Measurements from ENCODE around the gene FNDC10. TPM values are rescaled to one million over a fixed set of nuclear protein-coding genes. Genes with fewer than 3 reads are reported as not detected.

Gene FNDC10
- total RNA-seq, 1 experiment from 2014 or later: 30.4 TPM

DNA sequence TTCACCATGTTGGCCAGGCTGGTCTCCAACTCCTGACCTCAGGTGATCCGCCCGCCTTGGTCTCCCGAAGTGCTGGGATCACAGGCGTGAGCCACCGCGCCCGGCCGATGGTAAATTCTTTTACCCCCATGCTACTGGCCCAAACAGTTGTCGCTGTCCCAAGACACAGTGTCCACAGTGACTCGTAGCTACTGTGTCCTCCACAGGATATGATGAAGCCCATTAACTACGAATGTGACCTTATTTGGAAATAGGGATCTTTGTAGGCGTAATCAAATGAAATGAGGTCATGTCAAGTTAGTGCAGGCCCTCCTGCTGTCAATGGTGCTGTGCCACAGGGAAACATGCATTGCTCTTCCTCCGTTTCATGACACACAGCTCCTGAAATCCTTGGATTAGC is 8.5 kb downstream of the FNDC10 start:
- POLR2A ChIA-PET: no interaction called here
- ATAC-seq: no peak; the same call in 1 of the 2 replicates
- no peak overlapping the region for H3K4me3 Mint-ChIP-seq
- CTCF ChIA-PET: no interaction called here
- H3K4me1 Mint-ChIP-seq: no peaks in the 10 kb centered on the region
- no peak overlapping the region for H3K27ac Mint-ChIP-seq
- H3K27me3 Mint-ChIP-seq (ENCODE audit: low read depth): peaks cover 6% of the 10 kb centered on the region; the same call in 1 of the 2 replicates
- H3K36me3 Mint-ChIP-seq: no peaks in the 10 kb centered on the region
- H3K9me3 Mint-ChIP-seq: no peaks in the 10 kb centered on the region
- DNase-seq (ENCODE audit: low spot score): no peak
- TF ChIP-seq, protein P1, sequence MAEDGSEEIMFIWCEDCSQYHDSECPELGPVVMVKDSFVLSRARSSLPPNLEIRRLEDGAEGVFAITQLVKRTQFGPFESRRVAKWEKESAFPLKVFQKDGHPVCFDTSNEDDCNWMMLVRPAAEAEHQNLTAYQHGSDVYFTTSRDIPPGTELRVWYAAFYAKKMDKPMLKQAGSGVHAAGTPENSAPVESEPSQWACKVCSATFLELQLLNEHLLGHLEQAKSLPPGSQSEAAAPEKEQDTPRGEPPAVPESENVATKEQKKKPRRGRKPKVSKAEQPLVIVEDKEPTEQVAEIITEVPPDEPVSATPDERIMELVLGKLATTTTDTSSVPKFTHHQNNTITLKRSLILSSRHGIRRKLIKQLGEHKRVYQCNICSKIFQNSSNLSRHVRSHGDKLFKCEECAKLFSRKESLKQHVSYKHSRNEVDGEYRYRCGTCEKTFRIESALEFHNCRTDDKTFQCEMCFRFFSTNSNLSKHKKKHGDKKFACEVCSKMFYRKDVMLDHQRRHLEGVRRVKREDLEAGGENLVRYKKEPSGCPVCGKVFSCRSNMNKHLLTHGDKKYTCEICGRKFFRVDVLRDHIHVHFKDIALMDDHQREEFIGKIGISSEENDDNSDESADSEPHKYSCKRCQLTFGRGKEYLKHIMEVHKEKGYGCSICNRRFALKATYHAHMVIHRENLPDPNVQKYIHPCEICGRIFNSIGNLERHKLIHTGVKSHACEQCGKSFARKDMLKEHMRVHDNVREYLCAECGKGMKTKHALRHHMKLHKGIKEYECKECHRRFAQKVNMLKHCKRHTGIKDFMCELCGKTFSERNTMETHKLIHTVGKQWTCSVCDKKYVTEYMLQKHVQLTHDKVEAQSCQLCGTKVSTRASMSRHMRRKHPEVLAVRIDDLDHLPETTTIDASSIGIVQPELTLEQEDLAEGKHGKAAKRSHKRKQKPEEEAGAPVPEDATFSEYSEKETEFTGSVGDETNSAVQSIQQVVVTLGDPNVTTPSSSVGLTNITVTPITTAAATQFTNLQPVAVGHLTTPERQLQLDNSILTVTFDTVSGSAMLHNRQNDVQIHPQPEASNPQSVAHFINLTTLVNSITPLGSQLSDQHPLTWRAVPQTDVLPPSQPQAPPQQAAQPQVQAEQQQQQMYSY (CRISPR knock-in tag; IDR thresholded peaks at IDR 0.05): no peak

DNA sequence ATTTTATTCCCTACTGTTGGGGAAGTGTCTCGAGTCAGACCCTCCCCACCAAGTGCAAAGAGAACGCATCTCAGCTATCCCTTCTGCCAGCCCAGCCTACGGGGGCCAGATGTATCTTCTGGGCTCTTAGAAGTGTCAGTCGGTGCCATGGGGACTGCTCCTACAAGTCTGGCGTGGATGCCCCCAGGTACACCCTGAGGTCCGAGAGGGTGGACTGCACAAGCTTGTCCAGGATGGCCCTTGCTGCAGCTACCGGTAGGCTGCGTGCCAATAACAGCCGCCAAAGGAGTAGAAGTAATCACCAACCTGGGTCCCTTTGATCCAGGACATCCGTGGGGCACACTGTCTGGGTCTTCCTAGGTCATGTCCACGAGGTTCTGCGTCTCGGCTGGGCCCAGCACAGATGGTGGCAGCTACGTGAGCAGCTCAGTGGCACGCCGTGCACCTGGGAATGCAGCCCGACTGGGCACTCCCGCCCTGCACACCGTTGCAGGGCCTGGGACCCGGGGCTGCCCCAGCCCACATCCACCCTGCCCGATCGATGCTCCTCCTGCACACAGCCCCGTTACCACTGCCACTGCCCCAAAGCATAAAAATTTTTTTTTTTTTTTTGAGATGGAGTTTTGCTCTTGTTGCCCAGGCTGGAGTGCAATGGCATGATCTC is 16.5 kb downstream of the FNDC10 start:
- no peaks in the 10 kb centered on the region for H3K9me3 Mint-ChIP-seq
- TF ChIP-seq ZNF121 (CRISPR knock-in tag; IDR thresholded peaks at IDR 0.05) (no peak), EMX1 (CRISPR knock-in tag; IDR thresholded peaks at IDR 0.05) (no peak), ZNF138 (CRISPR knock-in tag; conservative IDR thresholded peaks at IDR 0.05) (no peak), IRF2 (CRISPR knock-in tag; IDR thresholded peaks at IDR 0.05; ENCODE audit: borderline replicate concordance, low read depth) (no peak), ZNF219 (CRISPR knock-in tag; IDR thresholded peaks at IDR 0.05; ENCODE audit: borderline replicate concordance) (no peak)
- TF ChIP-seq, protein P2, sequence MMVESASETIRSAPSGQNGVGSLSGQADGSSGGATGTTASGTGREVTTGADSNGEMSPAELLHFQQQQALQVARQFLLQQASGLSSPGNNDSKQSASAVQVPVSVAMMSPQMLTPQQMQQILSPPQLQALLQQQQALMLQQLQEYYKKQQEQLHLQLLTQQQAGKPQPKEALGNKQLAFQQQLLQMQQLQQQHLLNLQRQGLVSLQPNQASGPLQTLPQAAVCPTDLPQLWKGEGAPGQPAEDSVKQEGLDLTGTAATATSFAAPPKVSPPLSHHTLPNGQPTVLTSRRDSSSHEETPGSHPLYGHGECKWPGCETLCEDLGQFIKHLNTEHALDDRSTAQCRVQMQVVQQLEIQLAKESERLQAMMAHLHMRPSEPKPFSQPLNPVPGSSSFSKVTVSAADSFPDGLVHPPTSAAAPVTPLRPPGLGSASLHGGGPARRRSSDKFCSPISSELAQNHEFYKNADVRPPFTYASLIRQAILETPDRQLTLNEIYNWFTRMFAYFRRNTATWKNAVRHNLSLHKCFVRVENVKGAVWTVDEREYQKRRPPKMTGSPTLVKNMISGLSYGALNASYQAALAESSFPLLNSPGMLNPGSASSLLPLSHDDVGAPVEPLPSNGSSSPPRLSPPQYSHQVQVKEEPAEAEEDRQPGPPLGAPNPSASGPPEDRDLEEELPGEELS (CRISPR knock-in tag; IDR thresholded peaks at IDR 0.05): no peak
- TF ChIP-seq, protein P3, sequence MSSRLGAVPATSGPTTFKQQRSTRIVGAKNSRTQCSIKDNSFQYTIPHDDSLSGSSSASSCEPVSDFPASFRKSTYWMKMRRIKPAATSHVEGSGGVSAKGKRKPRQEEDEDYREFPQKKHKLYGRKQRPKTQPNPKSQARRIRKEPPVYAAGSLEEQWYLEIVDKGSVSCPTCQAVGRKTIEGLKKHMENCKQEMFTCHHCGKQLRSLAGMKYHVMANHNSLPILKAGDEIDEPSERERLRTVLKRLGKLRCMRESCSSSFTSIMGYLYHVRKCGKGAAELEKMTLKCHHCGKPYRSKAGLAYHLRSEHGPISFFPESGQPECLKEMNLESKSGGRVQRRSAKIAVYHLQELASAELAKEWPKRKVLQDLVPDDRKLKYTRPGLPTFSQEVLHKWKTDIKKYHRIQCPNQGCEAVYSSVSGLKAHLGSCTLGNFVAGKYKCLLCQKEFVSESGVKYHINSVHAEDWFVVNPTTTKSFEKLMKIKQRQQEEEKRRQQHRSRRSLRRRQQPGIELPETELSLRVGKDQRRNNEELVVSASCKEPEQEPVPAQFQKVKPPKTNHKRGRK (CRISPR knock-in tag; IDR thresholded peaks at IDR 0.05; ENCODE audit: borderline replicate concordance): no peak
- ChIA-PET POLR2A (no interaction called here), CTCF (interaction anchor here (0.6 kb wide), 1 partner anchor 176 kb away, joined by 3 read pairs; no protein-coding TSS in a partner anchor)
- H3K36me3 Mint-ChIP-seq: no peaks in the 10 kb centered on the region
- H3K4me1 Mint-ChIP-seq: no peaks in the 10 kb centered on the region
- H3K4me3 Mint-ChIP-seq: no peak overlapping the region
- no peak for ATAC-seq
- H3K27ac Mint-ChIP-seq: no peak overlapping the region
- DNase-seq (ENCODE audit: low spot score): no peak
- H3K27me3 Mint-ChIP-seq (ENCODE audit: low read depth): peaks cover 30% of the 10 kb centered on the region

DNA sequence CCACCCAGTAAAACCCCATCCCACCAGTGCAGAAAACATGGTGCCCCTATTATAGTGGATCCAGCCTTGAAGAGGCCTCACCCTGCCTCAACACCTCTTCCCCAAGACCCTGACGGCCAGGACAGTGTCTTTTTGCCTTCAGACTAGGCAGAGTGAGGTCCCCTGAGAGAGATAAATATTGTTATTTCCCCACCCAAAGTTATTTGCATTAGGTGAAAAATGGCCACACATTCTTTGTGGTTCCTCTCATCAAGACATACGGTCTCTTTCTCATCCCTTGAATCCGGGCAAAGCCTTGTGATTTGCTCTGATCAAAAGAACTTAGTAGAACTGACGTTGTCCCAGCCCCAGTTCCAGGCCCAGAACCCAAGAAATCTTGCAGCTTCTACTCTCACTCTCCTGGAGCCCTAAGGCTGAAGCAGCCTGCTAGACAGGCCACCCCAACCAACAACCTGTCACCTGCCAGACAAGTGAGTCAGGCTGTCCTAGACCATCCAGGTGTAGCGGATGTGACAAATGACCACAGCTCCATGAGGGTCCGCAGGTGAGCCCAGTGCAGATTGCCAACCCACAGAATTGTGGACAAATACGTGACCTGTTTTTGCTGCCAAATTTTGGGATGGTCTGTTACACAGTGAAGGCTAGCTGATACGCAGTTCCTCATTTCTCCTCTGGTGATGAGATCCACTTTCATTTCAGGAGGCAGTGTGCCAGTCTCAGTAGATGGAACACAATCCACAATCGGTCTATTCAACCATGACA is 17.2 kb downstream of the FNDC10 start:
- no peaks in the 10 kb centered on the region for H3K9me3 Mint-ChIP-seq
- TF ChIP-seq, protein P4, sequence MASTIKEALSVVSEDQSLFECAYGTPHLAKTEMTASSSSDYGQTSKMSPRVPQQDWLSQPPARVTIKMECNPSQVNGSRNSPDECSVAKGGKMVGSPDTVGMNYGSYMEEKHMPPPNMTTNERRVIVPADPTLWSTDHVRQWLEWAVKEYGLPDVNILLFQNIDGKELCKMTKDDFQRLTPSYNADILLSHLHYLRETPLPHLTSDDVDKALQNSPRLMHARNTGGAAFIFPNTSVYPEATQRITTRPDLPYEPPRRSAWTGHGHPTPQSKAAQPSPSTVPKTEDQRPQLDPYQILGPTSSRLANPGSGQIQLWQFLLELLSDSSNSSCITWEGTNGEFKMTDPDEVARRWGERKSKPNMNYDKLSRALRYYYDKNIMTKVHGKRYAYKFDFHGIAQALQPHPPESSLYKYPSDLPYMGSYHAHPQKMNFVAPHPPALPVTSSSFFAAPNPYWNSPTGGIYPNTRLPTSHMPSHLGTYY (CRISPR knock-in tag; IDR thresholded peaks at IDR 0.05): no peak
- TF ChIP-seq, protein P5, sequence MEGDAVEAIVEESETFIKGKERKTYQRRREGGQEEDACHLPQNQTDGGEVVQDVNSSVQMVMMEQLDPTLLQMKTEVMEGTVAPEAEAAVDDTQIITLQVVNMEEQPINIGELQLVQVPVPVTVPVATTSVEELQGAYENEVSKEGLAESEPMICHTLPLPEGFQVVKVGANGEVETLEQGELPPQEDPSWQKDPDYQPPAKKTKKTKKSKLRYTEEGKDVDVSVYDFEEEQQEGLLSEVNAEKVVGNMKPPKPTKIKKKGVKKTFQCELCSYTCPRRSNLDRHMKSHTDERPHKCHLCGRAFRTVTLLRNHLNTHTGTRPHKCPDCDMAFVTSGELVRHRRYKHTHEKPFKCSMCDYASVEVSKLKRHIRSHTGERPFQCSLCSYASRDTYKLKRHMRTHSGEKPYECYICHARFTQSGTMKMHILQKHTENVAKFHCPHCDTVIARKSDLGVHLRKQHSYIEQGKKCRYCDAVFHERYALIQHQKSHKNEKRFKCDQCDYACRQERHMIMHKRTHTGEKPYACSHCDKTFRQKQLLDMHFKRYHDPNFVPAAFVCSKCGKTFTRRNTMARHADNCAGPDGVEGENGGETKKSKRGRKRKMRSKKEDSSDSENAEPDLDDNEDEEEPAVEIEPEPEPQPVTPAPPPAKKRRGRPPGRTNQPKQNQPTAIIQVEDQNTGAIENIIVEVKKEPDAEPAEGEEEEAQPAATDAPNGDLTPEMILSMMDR (IDR thresholded peaks at IDR 0.05): no peak
- TF ChIP-seq SP1 (CRISPR knock-in tag; conservative IDR thresholded peaks at IDR 0.05) (no peak), TP53 (CRISPR knock-in tag; IDR thresholded peaks at IDR 0.05) (no peak), ELF4 (CRISPR knock-in tag; IDR thresholded peaks at IDR 0.05; ENCODE audit: low read depth) (no peak), SMAD4 (CRISPR knock-in tag; IDR thresholded peaks at IDR 0.05) (no peak)
- TF ChIP-seq, protein P6, sequence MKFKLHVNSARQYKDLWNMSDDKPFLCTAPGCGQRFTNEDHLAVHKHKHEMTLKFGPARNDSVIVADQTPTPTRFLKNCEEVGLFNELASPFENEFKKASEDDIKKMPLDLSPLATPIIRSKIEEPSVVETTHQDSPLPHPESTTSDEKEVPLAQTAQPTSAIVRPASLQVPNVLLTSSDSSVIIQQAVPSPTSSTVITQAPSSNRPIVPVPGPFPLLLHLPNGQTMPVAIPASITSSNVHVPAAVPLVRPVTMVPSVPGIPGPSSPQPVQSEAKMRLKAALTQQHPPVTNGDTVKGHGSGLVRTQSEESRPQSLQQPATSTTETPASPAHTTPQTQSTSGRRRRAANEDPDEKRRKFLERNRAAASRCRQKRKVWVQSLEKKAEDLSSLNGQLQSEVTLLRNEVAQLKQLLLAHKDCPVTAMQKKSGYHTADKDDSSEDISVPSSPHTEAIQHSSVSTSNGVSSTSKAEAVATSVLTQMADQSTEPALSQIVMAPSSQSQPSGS (CRISPR knock-in tag; IDR thresholded peaks at IDR 0.05; ENCODE audit: borderline replicate concordance, low read depth): no peak
- CTCF ChIA-PET: no interaction called here
- POLR2A ChIA-PET: no interaction called here
- H3K4me3 Mint-ChIP-seq: no peak overlapping the region
- no peak overlapping the region for H3K27ac Mint-ChIP-seq
- no peaks in the 10 kb centered on the region for H3K36me3 Mint-ChIP-seq
- H3K27me3 Mint-ChIP-seq (ENCODE audit: low read depth): peaks cover 30% of the 10 kb centered on the region
- ATAC-seq (no peak), DNase-seq (ENCODE audit: low spot score) (no peak)
- H3K4me1 Mint-ChIP-seq: no peaks in the 10 kb centered on the region

Measured in WTC11 (cell line).